GM18517 (cell line): ENCODE results near the gene ST6GALNAC1.

Source experiments
- ATAC-seq: cut with Tn5 transposase; IDR thresholded peaks from one replicate; pipeline ENCODE4 v1.9.1; 2021; ENCODE audit warnings: mild to moderate bottlenecking, moderate library complexity; ENCODE audit not compliant: unreplicated experiment

Gene ST6GALNAC1, protein sequence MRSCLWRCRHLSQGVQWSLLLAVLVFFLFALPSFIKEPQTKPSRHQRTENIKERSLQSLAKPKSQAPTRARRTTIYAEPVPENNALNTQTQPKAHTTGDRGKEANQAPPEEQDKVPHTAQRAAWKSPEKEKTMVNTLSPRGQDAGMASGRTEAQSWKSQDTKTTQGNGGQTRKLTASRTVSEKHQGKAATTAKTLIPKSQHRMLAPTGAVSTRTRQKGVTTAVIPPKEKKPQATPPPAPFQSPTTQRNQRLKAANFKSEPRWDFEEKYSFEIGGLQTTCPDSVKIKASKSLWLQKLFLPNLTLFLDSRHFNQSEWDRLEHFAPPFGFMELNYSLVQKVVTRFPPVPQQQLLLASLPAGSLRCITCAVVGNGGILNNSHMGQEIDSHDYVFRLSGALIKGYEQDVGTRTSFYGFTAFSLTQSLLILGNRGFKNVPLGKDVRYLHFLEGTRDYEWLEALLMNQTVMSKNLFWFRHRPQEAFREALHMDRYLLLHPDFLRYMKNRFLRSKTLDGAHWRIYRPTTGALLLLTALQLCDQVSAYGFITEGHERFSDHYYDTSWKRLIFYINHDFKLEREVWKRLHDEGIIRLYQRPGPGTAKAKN

DNA sequence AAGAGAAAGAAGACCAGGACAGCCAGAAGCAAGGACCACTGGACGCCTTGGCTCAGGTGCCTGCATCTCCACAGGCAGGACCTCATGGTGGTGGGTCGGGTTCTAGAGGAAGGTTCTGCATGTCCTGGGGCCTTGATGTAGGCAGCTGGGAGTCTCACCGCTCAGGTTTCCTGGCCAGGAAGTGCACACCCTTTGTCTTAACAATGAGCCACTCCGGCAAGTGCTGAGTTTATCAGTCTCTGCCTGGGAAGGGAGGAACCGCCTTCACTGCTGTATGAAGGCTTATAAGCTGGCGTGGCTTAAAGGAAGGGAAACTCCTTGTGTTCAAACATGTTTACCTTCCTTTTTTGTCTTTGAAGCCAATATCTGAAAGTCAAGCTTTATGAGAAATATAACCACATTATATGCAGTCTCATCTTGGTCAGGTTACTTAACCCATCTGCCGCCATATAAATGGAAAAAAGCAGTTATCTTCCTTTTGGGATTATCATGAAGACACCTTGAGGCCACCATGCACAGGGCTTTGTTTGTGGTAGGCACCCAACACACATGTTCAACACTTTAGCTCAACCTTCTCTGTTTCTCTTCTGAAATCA is at the start of gene ST6GALNAC1:
Gene ST6GALNAC1 (minus strand): TSS at position 205 of the 596 bp plus-strand sequence. CDS start 119 bp downstream, at position 86.
- ATAC-seq, result no peak

DNA sequence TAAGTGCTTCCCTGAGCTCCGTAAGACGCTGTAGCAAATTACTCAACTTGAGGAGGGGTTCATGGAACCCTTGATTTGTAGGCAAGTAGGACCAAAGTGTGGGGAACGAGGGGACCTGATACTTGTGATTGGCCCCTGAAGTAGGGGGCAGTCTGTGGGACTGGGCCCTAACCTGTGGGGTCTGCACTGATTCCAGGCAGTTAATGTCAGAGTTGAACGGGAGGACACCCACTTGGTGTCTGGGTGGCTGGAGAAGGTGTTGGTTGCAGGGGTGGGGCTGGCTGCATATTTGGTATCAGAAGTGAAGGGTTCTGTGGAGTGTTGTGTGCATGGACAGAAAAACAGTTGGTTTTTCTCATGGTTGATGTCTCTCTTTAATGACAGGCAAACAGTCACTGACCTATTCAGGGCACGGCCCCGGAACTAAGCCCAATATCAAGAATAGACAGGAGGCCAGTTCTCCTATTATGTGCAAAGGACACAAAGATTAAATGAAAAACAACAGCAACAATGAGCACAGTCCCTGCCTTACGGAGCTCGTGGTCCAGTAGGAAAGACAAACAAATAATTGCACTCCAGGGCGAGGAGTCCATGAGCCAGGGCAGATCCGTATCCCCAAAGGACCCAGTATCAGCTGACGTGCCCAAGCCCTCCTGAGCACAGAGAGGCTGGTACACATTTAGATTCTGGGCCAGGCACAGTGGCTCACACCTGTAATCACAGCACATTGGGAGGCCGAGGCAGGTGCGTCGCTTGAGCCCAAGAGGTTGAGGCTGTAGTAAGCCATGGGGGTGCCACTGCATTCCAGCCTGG is 48.0 kb upstream of the ST6GALNAC1 start:
- no peak for ATAC-seq

DNA sequence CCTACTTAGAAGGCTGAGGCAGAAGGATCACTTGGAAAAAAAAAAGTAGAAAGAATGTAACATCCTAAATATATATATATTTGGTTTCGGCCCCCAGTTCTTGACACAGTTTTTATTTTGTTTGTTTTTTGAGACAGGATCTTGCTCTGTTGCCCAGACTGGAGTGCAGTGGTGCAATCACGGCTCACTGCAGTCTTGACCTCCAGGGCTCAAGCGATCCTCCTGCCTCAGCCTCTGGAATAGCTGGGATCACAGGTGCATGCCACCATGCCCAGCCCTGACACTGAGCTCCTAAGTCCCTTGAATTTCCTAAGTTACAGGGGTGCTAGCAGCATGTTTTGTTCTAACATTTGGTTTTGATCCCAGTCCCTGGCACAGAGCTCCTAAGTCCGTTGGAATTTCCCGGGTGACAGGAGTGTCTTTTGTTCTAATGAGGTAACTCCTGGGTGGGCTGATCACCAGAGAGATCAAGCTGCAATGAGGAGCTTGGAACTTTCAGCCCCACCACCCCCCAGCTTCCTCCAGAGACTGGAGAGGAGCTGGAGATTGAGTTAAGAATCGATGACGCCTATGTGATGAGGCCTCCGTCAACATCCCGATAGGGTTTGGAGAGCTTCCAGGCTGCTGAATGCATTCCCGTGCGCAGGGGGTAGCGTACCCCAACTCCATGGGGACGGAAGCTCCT is 47.2 kb upstream of the ST6GALNAC1 start:
- no peak for ATAC-seq

DNA sequence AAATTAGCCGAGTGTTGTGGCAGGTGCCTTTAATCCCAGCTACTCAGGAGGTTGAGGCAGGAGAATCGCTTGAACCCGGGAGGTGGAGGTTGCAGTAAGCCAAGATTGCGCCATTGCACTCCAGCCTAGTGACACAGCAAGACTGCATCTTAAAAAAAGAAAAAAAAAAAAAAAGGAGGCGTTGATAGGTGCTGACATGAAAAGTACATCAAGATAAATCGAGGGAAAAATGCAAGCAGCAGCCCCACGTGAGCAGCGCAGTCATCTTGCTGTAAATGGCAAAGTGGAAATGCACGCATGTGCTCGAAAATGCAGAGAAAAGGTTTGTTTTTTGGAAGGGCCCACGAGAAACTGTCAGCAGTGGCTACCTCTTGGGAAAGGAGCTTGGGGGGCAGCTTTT is 46.3 kb upstream of the ST6GALNAC1 start:
- ATAC-seq, result no peak

DNA sequence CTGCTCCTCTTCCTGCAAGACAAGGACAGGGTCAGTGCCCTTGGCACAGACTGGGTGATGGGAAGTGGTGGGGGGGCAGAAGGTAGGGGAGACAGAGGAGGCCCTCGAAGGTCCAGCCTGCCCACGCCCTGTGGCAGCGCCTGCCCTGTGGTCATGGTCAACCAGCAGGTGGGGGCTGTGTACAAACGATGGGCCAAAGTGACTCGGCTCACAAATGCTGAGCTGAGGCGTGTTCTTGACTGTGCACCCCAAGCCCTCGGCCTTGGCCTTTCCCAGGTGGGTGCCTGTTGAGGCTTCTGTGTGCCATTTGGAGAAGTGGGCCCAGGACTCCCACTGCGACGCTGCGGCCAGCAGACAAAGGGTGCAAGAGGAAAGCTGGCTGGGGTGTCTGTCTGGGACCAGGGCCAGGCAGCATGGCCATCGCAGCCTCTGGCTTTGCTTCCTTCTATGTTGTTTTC is 44.6 kb upstream of the ST6GALNAC1 start:
- ATAC-seq, result no peak

DNA sequence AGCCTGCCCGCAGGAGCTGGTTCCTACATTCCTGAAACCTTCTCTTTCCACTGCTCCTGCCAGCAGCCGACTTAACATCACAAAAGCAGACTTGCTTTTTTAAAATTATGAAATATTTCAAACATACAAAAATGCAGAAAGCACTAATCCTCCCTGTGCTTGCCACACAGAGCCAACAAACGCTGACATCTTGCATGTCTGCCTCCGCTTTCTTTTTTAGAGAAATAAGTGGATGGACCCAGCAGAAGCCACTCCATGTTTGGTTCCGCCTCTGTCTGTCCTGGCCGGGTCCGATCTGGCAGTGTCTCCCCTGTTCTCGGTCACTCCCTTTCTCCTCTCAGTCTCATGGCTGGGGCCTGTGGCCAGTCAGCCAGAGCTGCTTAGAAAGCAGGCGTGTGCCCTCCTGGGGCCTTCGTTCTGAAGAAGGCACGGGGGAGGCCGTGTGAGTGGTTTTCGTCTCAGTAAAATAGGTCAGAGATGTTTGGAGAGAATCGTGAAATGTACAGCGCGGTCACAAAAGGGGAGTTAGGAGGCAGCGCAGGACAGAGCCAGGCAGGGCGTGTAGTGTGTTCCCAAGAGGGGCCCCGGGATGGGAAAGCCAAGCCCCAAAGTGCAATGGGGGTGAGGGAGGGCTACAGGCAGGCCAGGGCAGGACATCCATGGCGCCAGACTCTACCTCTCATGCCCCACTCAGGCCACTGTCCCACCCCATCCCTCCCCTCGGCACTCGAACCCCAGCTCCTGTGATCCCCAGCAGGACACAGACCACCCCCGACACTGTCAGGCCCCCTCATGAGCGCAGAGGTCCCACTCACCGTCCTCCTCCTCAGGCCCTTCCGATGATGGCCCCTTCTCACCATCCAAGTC is 44.0 kb upstream of the ST6GALNAC1 start:
- no peak for ATAC-seq

DNA sequence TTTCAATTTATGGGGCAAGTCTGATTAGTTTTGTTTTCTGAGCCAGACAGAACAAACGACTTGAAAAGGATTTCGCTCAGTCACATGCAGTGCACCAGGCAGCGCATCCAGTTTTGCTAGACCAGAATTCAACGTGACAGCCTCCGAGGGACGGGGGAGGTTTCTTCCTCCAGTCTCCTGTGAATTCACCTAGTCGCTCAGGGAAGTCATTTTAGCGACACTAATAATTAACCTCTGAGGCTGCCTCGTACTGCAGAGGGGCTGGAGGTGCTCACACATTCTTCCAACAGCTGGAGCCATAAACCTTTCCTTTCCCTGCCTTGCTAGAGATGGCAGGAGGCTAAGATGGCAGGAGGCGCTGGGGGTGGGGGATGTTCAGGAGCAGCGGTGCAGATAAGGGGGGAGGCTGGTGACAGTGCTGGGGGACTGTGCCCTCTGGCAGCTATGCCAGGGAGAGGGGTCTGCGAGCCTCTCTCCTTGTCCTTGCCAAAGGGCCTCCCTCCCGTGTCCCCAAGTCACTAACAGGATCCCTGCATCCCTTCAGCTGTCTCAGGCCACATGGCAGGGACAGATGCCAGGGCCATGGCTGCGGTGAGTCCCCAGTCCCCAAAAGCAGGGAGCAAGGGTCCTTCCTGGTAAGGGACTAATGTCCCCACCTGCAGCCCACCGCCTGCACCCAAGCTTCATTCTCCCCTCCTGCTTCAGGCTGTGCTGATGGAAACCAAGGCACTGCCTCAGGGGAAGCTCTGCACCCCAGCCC is 43.2 kb upstream of the ST6GALNAC1 start:
- ATAC-seq, result no peak

DNA sequence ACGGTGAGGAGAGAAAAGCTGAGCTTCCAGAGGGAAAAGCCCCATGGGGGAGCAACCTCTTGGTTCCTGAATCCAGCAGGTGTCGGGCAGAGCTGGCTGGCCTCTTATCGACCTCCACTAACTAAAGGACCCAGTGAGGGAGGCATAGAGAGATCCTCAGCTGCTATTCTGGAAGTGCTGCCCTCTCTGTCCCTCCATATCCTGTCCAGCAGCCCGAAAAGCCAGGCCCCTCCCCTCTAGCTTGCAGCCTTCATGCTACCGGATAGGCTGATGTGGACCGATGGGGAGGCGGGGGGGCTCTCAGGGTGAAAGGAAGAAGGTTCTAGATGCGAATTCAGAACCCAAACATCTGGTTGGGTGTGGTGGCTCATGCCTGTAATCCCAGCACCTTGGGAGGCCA is 42.3 kb upstream of the ST6GALNAC1 start:
- ATAC-seq, result no peak

DNA sequence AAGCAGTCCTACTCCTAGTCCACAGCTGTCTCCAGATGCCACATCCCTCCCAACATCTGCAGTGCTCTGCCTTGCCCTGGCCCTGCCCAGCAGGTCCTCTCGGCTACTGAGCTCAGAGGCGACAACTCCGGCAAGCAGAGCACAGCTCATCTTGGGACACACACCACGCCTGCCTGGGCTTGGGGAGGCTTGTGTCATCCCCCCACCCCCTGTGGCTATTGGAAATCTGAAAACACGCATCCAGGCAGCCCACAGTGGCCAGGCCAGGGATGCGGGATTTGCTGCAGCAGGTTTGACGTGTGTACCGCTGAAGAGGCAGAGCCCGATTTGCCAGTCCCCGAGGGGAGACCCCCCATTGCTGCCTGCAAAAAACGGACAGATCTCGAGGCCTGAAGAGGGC is 41.8 kb upstream of the ST6GALNAC1 start:
- no peak for ATAC-seq

DNA sequence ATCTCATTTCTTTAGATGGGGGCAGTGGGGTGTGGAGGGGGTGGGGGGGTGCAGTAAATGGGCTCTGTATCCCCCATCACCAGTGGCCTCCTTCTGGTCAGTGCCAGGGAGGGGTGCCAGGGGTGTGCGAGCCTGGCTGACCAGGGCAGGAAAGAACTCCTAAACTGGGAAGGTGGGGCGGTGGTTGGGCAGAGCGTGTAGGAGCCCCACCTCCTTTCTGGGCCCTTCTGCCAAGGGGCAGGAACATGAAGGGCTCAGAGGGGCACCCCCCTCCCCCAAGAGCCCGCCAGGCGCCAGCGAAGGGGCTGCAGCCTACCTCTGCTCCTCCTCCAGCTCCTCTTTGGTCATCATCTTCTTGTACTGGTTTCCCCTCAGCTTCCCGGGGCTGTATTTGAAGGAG is 41.2 kb upstream of the ST6GALNAC1 start:
- no peak for ATAC-seq

DNA sequence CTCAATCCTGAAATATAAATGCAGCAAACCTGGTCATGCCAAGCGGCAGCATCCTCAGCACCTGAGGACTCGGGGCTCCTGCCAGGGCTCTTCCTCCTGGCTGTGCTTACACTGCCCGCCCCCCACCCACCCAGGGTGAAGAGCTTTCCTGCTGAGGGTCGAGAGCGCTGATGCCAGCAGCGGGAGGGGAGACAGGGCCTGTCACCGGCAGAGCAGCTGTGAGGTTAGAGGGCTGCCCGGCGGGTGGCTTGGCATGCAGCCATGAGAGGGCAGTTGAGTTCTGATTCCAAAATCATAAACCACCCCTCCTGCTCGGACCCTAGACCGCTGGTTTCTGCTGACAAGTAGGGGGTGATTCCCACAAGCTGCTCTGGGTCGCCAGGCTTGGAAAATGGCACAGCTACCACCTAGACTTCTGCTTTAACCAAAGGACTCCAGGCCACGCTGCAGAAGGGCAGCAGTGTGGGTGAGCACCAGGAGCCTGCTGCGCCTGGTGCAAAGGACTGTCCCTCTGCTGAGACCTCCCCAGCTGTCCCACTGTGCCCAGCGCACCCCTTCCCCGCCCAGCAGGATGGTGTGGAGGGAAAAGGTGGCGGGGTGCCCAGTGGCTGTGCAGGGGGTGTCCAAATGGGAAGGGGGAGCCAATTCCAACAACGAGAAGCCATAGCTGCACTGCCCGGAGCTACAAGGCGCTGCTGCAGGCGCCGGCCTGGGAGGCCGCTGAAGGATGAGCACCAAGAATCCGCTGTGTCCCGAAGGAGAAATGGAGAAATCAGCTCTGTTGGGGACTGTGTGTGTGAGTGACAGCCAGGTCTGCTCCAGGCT is 40.6 kb upstream of the ST6GALNAC1 start:
- no peak for ATAC-seq

DNA sequence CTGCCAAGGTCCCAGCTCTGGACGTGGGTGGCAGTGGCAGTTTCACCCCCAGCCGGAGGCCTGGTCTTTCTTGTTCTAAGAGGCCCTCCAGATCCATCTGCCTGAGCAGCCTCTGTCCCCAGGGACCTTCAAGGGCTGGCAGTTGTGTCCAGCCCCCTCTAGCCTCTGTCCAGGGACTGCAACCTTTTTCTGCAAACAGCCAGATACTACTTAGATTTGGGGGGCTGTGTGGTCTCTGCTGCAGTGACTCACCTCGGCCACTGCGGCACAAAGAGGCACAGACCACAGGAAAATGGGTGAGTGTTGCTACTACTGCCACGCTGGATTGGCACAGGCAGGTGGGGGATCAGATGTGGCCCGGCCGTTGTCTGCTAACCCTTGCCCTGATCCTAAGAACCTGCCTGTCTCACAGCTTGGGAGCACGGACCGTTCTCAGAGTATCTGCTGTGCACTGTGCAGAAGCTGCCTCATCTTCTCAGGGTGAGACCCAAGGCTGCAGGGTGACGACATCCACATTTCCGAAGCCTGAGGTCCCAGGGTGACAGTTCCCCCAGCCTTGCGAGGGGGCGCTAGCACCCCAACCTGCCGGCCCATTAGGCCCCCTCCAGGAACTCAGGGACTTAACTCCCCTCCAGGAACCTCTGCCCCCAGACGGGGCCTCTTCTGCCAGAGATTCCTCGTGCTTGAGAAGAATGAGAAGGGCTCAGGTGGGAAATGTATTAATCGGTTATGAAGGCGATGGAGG is 39.6 kb upstream of the ST6GALNAC1 start:
- no peak for ATAC-seq

DNA sequence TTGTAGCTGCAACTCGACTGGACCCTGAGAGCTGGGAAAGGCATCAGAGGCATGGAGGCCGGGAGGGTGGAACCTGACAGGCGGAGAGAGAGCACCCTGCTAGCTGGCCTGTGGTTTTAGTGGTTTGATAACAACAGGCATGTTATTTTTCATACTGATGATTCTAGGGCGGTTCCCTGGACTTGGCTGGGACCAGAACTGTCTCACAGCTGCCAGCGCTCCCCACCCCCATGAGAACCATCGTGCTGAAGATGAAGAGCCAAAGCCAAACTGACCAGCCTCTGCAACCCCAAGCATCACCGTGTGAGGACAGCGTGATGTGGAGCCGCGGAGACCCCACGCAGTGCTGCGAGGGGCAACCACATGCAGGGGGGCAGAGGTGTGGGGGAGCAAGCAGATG is 38.7 kb upstream of the ST6GALNAC1 start:
- no peak for ATAC-seq

DNA sequence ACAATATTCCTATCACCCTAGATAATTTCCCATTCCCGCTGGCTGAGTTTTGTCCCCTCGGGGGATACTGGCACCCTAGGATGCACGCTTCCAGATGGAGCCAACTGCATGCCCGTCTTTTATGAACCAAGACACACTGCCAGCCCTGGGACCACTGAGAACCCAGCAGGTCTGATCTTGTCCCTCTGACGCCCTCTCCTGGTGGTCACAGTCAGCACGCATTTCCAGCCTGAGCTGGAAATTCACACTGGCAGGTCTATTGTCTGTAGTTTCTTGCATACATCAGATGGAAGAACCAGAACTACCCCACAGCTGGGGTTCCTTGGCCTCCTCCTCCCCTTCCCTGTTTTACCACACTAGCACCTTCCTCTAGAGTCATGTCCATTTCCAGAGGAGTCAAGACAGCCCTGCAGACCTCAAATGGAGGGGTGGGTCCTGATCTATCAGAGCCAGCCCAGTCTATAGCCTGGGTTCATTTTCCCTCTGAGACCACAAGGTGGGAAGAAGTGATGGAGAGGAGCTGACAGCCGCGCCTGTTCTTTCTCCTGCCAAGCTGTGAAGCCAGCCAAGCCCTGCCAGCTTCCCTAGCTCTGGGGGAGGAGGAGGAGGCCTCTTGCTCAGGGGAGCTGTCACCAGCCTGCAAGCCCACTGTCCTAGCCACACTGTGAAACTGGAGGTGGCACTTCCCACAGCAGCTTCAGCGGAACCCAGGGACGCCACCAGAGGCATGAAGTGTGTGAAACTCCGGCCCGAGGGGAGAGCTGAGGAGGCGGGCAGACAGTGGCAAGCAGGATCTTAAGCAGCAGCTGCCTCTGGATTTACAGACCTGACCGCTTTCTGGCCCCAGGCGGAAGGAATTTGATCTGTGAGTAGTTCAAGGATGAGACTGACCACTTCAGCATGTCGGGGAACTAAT is 37.9 kb upstream of the ST6GALNAC1 start:
- ATAC-seq, result no peak

DNA sequence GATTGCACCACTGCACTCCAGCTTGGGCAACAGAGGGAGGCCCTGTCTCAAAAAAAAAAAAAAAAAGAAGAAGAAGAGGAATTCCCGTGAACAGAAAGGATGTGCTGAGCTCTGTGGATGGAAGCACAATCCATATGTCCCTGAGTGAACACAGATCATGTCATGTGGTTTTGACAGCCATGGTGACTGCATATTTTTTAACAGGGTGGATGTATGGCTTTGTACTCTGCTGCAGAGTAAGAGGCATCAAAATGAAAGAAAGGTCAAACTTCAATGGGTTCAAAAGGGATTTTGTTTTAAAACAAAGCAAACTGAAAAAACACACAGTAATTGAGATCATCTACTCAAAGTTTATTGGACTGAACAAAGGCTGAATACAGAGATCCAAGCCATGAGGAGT is 35.7 kb upstream of the ST6GALNAC1 start:
- no peak for ATAC-seq

DNA sequence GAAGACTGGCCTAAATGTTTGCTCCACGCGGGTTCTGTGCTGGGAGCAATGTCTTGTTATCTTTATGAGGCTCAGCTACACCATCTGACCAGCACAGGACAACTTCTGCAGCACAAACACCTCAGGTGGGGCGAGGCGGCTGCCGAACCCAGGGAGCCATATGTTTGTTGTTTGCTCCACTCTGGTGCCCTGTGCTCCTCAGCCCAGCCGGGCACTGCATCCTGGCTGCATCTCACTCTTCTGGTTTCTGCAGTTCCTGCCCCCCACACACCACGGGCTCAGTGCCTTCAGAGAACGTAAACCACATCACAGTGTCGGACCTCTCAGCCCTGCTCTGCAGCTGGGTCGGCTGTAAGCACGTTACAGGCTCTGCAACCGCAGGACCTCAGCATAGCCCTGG is 34.8 kb upstream of the ST6GALNAC1 start:
- no peak for ATAC-seq
